Cortex of kidney (tissue), 1 donor: ENCODE data around the gene AUTS2.

Experiments used
- DNase-seq: peaks from one replicate; lab custom pipeline; 2025; lab: John Stamatoyannopoulos, UW

The AUTS2 gene

GRCh38 chr7:70552141-70552540 is 953.9 kb downstream of the AUTS2 start:
- DNase-seq: no peak

DNA sequence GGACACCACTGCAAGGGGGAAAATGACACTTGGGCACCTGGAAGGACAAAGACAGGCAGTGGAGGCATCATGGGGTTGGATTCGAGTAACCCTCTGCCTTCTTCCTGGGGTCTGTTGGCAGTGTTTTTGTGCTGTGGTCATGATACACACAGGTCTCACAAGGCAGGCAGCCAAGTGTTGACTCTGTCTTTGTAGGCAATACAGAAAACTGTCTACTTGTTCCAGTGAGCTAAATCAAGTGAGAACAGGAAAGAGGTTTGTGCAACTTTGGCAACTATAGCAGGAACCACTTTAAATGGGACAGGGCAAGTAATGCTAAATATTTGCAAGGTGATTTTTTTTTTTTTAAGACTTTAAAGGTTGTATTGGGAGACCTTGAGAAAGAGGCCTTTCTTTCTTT is 955.1 kb downstream of the AUTS2 start:
- no peak for DNase-seq

DNA sequence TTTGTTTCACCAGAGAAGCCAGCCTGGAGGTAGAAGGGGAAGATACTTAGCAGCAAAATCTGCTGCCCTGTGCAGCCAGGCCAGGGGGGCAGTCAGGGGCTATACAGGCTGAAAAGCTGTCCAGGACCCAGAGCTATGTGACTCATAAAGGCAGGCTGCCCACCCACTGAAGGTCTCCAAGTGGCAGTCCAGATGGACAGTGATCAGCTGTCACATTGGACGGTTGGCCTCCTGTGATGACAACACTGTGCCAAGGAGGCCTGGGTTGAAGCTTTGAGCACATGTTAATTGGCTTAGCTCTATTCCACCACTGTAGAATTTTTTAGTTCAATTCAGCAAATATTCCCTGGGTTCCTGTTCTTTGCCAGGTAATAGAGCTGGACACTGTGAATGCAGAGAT is 956.4 kb downstream of the AUTS2 start:
- DNase-seq: no peak

DNA sequence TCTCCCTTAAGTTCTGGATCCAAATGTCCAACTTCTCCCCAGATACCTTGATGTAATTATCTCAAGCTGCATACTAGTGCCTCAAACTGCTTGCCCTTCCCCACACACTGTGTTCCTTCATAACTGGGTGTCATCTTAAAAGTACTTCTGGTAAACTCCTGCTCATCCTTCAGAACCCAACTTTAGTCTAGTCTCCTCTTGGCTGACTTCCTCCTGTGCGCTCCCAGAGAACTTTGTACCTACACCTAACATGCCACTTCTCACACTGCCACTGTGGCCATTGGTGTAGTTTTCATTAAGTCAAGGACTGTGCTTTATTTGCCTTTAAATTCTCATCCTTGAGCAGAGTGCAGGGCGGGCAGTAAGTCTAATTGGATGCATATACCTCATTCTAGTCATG is 958.5 kb downstream of the AUTS2 start:
- DNase-seq: no peak

DNA sequence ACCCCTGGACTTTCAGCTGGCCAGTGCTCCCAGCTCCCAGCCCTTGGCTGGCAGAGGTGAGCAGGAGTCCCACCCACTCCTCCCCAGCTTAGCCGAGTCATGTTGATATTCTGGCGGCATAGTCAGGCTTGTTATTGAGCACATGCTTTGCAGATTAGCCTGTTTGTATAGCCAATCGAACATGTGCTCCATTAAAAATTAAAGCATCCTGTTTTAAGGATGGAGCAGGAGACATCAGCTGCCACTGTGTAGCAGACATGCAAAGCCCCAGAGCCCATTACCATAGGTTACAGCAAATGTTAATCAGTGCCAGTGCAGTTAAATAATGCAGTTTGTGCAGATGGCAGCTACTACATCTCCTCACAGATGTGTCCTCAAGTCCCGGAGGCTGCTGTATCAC is 959.1 kb downstream of the AUTS2 start:
- DNase-seq: no peak

DNA sequence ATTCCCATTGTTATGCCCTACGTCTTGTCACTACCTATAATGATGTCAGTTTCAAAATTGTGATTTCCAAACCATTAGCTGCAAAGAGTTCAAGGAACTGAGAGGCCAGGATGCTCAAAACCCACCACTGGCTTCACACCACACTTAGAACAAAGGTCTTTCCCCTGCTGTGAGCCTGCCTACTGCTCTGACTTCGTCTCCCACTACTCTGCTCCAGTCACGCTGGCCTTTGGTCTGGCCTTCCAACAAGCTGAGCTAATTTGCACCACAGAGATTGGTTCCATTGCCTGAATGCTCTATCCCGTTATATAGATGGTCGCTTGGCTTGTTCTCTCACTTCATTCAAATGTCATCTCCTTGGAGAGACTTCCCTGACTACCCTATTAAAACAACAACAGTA is 961.5 kb downstream of the AUTS2 start:
- DNase-seq: no peak

DNA sequence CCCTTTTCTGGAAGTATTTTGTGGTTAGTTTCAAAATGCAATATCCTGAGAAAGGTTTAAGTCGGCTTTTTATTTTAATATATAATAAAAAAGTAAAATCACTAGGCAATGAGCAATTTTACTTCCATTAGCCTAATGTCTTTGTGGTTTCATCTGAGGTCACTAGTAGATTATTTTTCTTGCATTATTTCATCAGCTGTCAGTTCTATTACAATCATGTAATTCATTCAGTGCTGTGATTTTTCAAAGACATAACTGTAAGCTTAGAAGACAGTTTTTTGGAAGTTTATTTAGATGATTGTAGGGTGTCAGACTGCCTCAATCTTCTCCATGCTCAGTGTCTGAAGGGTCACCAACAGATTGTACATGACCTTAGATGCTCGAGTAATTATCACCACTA is 965.7 kb downstream of the AUTS2 start:
- DNase-seq: no peak

- DNase-seq: no peak
Observed at GRCh38 chr7:70565721-70566370, 967.6 kb downstream of the AUTS2 start.

GRCh38 chr7:70566671-70567070 is 968.4 kb downstream of the AUTS2 start:
- no peak for DNase-seq

- DNase-seq: no peak
Observed at GRCh38 chr7:70568674-70569334, 970.5 kb downstream of the AUTS2 start.

- no peak for DNase-seq
Observed at GRCh38 chr7:70569335-70569819, 971.1 kb downstream of the AUTS2 start.

DNA sequence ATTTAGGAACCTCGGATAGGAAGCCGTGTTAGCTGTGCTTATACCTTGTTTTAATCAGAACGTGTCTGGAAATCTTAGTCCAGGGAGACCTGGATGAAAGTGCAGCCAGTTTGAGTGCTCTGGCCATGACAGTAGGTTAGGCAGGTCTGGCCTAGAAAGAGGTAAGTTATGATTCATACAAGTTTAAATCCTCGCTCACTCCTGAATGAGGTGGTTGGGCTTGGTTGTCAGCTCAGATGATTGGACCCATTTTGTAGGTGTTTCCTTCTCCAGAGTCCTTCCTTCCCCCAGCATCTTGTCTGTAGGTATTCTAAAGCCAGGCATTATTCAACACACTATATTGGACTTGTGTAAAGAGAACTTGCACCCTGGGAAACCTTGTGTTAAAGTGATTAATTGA is 971.8 kb downstream of the AUTS2 start:
- DNase-seq: no peak

DNA sequence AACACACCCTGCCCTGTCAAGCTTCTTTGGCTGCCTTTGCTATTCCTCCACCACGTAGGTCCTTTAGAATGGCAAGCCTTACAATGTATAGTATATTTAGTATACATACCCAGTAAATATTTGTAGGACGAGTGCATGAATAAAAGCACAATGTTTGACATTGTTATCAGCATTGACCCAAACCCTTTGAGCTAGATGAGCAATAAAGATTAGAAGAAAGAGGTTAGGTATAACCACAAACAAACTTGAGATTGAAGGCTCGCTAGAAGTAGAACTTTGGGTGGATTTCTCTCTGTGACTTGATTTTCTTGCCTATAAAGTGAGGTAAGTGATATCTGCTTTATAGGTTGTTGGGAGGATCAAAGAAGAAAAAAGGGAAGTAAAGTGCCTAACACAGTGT is 972.7 kb downstream of the AUTS2 start:
- DNase-seq: no peak

DNA sequence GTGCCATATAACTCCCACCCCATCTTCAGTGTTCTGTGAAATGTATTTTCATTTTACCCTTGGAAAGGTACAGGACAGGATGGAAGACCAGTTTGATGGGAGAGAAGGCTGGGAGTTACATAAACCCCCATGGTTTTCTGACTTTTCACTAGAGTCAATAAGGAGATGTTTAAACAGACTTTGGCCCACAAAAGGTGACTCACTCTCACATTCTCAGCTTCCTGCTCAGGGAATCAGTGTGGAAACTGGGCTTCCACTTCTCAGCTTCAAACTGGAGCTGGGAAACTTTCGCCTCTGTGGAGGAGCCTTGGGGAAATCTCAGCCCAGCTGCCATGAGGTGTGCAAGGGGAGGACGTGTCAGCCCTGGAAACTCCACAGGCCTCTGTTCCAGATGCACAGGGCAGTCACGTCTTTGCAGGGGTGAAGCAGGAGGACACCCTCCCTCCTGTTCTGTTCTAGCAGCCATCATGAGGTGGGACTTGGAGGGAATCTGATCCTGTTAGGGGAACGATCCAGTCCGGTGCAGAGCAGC is 973.2 kb downstream of the AUTS2 start:
- no peak for DNase-seq

GRCh38 chr7:70571961-70572360 is 973.7 kb downstream of the AUTS2 start:
- DNase-seq: no peak

DNA sequence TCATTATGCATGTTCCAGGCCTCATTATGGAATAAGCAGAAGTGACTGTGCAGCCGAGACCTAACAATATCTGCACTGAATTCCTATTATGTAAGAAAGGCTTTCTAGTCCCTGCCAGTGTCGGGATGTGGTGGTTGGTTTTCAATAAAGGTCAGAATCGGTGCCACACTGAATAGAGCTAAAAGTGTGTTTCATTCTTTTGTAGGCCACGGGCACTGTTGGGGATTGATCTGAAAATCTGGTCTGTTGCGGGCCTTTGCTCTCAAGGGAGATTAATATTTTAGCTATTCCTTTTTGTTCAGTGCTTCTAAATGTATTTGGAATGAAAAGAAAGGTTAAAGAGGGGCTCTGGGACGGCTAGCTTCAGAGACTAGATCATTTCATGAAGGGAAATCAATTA is 974.3 kb downstream of the AUTS2 start:
- no peak for DNase-seq

GRCh38 chr7:70573071-70573661 is 974.9 kb downstream of the AUTS2 start:
- DNase-seq: no peak

GRCh38 chr7:70573696-70574095 is 975.4 kb downstream of the AUTS2 start:
- DNase-seq: no peak

DNA sequence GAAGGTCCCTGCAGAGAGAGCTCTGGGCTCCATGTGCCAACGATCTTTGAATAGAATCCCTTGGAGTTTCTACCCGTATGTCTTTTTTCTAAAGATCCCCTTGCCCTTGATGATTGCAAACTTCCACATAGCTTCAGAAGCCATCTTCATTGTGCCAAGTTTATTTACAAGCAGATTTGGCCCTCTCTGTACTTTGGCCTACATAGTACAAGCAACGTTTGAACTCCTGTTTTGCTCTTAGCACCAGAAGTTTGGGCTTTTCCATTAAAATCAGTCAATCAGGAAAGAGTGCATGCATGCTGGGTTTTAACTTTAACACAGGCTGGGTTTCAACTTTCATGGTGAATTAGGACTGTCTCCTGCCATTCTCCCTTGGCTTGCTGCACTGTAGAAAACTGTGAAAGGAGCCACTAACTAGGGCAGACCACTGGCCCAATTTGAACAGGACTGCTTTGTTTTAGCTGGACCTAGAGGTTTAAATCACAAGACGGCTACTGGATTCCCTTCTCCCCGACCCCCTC is 976.1 kb downstream of the AUTS2 start:
- no peak for DNase-seq

DNA sequence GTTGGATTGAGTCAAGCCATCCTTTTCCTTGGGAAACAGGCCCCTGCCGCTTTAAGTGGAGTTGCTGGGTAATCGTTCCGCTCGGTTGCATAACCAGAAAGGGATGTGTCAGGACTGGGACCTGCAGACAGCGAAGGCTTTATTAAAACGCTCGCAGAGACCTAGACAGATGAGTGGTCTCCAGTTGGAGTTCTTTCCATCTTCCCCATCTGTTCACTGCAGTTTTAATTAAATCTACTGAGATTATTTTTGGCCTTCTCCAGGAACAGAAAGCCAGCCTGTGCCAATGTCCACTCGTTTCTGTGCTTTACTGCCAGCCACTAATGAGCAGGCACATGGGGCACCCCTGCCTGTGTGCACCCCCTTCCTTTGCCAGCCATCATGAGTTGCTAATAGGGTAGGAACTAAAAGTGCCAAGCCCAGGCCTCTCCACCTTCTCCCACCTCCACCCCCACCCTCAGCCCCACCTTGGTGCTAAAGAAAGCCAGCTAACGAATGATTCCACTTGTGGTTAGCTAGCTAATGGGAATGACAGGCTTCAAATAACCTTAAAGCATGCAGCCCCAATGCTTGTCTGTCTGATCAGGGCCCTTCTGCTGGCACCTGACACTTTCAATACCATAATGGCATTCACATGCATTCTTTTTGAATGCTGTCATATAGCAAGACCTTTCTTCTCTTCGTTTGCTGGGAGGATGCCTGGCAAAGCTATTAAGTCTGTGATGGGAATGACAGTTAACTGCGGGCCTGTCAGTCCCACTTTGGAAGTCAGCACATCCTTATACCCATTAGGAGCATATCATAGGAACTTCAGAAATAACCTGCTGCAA is 976.9 kb downstream of the AUTS2 start:
- DNase-seq: no peak

DNA sequence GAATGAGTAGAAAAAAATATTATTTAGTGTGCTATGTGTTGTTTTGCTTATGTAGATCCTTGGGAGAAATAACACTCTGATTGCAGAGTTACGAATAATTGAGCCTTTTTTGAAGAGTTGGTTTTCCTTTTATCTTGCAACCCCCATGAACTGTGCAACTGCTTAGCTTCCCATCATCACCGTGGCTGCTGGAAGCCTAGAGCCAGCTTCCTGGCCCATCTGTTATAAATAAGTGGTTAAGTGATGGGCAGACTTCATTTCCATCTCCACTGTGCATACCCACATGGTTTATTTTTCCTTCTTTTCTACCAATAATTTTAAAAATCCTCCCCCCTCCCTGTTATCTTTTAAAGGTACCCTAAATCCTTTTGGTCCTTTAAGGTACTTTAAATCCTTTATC is 978.8 kb downstream of the AUTS2 start:
- no peak for DNase-seq

DNA sequence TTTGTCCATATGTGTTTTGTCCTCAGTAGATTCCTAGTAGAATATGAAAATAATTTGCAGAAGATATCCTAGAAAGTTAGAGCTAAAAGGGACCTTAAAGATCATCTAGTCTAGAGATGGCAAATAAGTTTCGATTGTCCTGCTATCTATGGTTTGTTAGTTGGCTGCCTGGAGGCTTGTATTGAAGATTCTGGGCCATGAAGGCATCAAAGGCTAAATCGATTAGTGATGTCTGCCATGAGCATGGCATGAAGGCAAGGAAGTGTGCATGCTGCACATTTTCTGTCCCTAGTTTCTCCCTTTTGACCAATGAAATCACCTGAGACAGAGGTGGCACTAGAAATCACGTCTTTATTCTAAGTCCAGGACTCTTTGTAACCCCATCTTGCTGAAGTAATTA is 979.9 kb downstream of the AUTS2 start:
- DNase-seq: no peak
